Measurements from ENCODE around the gene PDE1A.
"Not testable (repeated sequence)": the region's sequence is repeated elsewhere in the genome, so short reads cannot be mapped to it uniquely, and the experiment has no call there.

Gene PDE1A

DNA sequence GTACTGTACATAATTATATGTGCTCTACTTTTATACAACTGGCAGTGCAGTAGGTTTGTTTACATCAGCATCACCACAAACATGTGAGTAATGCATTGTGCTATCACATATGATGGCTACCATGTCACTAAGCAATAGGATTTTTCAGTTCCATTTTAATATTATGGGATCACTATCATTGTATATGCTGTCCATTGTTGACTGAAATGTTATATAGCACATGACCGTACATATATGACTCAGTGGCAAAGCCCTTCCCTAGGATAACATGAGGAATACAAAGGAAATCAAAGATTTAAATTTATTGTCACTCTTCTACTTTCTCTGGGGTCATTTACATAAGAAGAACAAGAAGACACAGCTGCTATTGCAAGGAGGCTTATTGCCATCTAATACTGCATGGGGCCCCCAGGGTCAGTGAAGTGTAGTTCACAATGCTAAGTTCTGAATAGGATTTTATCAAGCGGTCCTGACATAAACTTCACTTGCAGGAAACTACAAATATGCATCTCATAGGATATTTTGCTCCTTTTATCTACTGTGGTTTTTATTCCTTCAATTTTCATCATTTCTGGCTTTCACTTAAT, 21.8 kb downstream of the PDE1A start:
- no peak for DNase-seq

DNA sequence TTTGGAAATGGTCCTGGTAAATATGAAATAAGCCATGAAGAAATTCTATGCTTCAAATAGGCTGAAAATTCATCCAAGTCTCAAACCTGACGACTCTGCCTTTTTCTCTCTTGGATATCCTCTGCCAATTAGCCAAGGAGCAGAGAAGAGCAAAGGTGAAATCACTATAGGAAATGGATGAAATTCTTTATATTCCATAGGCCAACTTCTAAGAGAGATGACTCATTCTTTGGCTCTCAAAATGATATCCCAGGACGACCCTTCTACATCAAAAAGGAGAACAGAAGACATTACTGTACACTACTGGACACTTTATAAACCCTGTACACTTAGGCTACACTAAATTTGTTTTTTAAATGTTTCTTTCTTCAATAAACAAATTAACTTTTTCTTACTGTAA, 22.7 kb downstream of the PDE1A start:
- no peak for DNase-seq

DNA sequence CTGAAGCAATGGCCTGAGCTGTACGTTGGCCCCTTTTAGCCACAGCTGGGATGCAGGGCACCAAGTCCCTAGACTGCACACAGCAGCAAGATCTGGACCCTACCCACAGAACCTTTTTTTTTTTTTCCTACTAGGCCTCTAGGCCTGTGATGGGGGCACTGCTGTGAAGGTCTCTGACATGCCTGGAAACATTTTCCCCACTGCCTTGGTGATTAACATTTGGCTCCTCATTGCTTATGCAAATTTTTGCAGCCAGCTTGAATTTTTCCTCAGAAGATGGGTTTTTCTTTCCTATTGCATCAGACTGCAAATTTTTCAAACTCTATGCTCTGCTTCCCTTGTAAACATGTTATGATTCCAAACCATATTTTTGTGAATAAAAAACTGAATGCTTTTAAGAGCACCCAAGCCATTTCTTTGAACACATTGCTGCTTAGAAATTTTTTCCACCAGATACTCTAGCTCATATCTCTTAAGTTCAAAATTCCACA, 33.5 kb downstream of the PDE1A start:
- no peak for DNase-seq

DNA sequence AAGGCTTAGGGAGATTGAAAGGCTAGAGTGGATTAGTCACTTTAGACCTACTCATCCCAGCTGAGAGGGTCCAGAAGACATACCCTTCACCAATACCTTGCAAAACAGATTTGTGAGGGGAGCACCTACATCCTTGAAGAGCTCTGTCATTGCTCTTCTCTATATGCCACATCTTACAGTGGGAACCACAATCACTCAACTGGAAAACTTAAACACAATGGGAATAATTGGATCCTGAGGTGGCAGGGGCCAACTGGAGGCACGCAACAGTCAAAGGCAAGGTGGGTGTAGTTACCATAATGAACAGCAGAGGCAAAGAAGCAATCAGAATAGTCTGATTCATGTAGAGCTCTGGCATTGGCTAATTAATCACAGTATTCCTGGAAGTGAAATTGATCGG, 35.4 kb downstream of the PDE1A start:
- DNase-seq, result no peak

DNA sequence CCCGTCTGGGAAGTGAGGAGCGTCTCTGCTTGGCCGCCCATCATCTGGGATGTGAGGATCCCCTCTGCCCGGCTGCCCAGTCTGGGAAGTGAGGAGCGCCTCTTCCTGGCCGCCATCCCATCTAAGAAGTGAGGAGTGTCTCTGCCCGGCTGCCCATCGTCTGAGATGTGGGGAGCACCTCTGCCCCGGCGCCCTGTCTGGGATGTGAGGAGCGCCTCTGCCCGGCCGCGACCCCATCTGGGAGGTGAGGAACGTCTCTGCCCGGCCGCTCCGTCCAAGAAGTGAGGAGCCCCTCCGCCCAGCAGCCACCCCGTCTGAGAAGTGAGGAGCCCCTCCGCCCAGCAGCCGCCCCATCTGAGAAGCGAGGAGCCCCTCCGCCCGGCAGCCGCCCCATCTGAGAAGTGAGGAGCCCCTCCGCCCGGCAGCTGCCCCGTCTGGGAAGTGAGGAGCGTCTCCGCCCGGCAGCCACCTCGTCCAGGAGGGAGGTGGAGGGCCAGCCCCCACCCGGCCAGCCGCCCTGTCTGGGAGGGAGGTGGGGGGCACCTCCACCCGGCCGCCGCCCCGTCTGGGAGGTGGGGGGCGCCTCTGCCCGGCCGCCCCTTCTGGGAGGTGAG, 40.5 kb downstream of the PDE1A start:
- not testable (repeated sequence) for DNase-seq

DNA sequence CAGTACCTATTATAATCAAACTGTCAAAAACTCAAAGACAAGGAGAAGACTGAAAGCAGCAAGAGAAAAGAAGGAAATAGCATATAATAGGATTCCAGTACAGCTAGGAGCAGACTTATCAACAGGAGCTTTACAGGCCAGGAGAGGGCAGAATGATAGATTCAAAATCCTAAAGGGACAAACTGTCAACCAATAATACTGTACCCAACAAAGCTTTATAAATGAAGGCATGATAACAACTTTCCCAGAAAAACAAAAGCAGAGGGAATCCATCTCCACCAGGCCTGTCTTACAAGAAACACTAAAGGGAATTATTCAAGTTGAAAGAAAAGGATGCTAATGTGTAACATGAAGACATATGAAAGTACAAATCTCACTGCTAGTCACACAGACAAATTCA, 42.0 kb downstream of the PDE1A start:
- DNase-seq, result no peak

DNA sequence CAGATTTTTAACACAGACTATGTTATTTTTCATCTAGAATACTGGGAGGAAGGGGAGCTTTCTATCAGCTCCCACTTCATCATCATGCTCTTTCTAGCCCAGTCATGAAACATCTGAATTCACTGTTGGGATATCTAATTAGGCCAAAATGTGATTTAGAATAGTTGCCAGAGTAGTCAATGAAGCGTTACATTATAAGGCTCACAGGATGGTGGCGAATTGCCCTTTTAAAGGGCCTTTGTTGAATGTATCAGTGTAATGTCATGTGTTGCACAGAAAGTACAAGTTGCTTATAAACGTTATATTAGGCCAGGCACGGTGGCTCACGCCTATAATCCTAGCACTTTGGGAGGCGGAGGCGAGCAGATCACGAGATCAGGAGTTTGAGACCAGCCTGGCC, 45.6 kb downstream of the PDE1A start:
- no peak for DNase-seq

DNA sequence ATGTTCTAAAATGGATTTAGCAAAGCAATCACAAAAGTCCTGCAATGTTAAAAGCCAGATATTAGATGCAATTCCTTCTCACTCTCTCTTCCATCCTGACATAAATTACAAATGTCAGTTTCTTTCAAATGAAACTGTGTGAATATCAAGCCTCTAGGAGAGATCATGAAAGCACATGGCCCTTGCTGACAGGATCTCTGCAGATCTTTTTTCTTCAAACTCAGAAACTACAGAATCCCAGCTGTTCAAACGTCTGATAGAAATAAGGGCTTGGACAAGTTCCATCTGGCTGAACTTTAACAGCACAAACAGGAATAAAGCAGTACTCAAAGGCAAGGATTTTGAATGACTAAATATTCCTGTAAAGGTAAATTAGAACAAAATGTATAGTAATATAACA, 47.6 kb downstream of the PDE1A start:
- no peak for DNase-seq

DNA sequence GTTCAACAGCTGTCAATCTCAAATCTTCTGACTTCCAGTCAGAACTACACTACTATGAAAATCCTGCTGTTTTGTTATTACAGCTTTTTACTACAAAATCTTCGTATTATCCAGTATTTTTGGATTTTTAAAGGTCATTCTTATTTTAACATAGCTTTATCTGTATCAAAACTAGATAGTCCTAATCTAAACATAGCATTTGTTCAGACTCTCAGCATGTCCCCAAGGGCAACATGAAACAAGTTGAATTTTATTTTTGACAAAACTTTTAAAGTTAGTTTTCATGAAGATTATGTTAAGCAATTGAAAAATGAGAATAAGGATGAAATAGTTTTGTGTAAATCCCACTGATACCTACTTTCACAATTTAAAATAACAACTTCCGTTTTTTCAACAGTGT, 48.1 kb downstream of the PDE1A start:
- DNase-seq, result no peak

DNA sequence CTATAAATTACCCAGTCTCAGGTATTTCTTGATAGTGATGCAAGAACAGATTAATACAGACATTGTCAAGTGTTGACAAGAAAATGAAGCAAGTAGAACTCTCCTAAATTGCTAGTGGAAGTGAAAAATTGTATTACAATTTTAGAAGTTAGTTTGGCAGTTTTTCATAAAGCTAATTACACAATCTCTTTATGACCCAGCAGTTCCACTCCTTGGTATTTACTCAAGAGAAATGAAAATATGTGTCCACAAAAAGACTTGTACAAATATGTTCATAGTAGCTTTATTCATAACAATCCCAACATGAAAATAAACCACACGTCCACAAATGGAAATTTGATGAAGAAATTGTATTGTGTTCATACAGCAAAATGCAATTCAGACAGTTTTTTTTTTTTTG, 49.4 kb downstream of the PDE1A start:
- DNase-seq, result no peak

DNA sequence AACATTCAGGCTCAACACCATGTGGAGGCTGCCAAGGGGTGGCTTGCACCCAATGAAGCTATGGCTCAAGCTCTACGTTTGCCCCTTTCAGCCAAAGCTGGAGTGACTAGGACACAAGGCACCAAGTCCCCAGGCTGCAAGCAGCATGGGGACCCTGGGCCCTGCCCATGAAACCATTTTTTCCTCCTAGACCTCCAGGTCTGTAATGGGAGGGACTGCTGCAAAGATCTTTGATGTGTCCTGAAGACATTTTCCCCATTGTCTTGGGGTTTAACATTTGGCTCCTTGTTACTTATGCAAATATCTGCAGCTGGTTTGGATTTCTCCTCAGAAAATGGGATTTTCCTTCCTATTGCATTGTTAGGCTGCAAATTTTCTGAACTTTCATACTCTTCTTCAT, 51.0 kb downstream of the PDE1A start:
- no peak for DNase-seq

DNA sequence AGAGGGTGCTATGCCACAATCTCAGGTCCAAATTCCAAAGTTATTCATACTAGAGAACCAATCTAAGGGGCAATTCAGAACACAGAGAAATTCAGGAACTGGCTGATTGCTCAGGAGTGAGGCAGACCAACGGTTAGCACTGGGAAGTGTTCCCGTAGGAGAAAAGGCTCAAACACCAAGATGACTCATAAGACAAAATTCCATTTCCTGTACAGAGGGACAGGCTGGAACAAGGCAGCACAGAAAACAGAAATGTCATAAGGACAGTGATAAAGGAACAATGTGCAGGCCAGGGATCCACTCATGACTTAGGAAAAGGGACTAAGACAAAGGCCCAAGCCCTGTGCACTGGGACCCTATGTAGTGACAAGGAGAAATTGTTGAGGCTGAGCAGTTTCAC, 54.2 kb downstream of the PDE1A start:
- no peak for DNase-seq

DNA sequence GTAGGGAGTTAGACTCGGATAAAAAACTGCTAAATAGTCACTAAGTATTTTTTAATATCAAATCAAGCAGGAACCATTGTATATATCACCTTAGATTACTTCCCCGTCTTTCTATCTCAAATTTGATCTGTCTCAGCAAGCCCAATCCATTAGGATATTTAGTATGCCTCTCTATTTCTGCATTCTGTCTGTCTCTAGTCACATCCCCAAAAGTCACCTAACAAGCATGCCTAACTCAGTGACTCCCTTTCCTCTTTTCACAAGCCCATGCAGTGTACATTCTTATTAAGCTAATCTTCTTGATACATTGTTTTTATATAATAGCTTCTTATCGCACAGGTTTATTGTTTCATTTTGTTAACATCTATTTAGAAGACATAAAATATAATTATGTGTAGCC, 57.8 kb downstream of the PDE1A start:
- no peak for DNase-seq

DNA sequence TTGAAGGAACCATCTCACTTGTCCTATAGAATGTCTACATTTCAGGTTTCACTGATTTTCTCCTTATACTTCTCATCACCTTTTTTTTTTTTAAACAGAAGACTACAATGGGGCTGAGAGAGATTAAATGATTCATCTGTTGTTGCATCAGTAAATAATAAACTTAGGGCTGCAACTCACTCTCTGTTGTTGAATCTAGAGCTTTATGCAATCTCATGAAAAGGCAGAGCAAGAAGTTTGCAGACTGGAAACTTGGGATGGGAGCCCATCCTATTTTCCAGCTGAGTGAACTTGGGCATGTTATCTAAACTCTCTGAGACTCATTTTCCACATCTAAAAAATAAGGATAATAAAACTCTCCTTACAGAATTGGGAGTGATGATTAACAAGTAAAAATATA, 58.4 kb downstream of the PDE1A start:
- no peak for DNase-seq

DNA sequence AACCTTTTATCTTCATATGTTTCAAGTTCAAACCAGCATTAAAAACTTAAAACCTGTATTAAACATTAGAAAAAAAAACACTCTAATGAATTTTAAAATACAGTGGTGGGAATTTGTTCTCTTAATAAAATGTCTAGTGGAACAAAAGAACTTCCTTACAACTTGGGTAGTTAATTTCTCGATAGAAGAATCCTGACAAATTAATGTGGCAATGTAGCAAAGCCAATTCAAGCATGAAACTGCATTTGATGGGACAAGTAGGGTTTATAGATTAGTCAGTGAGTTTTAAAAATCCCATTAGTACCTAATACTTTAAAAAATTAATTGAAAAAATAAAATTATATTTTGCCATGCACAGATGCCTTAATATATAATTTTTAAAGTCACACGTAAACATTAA, 59.4 kb downstream of the PDE1A start:
- no peak for DNase-seq

DNA sequence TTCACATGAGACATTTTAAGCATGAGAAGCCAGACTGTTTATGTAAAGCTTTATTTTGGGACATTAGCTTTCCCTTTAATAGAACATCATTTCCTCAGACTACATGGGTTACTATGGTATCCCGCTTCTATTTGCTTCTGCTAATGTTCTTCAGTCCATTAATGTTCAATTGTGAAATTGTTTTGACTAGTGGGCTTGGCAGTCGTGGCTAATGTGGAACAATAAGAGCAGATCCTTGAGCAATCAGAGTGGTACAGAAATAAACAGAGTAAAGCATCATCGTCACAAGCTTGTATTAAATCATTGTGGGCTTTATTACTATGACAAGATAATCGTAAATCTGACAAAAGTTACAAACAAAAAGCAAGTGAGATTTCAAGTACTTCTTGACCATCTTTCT, 60.2 kb downstream of the PDE1A start:
- no peak for DNase-seq

DNA sequence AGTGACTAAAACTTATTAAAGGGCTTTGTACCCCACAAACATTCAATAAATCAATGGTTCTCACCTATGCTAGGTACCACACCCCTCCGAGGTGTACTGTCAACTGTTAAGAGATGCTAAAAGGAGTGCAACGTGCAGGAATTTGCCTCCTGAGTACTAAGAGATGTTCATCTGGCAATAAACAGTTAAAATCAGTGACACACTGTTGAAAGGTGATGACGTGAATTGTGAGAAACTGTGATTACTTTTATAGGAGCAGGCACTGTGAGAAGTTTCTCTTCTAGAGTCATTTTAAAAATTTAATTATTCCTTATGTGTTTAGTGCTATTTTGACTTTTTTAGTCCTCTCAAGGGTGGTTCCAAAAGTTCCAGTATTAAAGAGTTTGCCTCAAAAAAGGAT, 61.0 kb downstream of the PDE1A start:
- DNase-seq, result no peak

DNA sequence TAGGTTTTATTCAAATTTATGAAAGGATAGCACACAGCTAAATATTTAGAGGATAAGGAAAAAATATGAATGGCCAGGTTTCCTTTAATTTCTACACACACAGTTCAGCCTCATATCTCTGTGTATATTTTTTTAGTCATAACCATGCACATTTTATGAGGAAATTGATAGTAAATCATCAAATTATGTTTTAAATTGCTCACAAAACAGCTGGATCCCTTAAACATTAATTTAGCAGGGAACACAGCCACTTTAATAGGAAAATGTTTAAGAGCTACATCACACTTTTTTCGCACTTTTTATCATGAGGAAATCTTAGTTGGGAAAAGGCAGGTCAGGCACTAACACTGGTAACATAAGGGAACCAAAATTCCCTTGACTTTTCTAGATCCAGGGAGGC, 65.4 kb downstream of the PDE1A start:
- DNase-seq, result no peak

DNA sequence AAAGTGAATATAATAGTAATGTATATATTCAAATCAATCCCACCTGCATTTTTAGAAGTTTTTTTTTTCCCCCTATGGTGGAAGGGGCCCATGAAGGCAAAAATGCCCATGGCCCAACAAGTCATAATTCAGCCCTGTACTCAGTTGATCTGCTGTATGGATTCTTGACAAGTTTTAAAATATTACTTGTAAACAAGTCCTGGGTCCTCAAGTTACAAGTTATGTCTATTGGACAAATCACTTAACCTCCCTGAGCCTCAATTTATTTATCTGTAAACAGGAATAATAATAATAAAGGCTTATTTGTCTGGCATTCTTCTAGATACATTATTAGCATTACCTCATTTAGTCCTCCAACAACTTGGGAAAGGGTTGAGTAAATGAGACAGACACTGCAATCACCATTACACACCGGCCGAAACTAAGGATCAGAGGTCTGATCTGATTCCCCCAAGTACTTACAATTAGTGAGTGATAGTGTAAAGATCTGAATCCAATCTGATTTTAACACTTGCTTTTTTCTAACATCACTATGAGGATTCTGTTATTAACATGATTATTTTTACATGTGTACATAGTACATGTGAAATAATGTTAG, 66.1 kb downstream of the PDE1A start:
- DNase-seq, result no peak

DNA sequence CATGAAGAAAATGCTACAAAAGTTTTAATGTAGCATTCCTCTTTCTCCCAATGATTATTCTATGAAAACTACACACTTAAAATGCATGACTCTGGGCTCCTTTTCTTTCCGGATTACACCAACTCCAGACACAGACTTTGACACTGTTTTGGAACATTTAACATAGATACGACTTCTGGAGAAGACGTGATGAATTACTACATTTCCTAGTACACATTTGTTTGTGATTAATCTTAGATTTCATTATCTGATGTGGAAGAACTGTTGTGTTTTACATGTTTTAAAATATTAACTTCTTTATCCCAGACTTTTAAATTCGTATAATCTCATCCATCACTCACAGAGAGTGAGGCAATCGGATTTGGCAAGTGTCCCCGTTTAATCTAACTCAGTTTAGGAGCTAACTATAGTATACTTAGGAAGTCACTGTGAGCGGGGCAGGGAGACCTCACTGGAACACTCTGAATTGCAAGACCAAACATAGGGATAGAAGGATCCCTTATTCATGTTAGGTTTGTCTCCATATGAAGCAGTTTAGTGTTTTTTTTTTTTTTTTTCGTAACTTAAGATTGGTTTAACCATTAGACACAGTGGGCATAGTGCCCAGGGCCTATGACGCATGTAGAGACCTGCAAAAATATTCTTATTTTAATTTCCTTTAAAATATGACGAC, 66.7 kb downstream of the PDE1A start:
- DNase-seq, result no peak

DNA sequence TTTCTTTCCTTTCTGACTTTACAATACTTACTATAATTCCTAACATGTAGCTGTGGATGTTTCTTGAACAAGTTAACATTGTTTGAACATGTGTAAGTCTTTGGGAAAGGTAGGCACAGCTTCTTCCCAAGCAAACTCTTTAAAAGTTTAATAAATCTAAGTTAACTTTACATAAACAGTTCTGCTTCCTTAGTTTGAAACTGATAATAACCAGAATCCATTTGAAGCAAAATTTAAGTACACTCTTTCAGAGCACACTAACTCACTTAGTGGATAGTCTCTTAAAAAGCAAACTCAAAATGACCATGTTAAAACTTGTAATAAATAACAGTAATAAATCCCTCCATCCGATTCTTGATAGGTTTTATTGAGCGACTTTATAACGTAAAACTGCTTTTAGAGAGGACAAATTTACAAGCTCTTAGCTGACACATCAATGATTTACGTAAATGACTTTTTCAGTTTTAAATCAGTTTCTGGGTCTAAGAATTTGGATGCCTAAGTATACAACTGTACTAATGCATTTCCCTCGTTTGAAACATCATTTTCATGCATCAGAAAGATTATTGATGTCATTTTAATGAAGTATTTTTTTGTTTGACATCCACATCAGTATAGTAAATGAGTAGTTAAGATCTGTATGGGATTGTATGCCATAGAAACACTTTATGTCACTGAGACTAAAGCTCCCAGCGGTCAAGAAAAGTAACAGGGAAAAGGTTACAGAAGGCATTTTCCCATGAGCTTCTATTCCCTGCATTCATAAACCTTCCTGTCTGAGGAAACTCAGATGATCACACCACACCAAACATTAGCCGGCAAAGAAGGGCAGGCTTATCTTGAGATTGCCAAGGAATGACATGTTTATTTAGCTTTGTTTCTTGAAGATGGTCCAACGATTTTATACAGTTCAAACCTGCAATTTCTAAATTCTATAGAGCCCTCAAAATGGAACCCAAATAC, 67.5 kb downstream of the PDE1A start:
- no peak for DNase-seq

DNA sequence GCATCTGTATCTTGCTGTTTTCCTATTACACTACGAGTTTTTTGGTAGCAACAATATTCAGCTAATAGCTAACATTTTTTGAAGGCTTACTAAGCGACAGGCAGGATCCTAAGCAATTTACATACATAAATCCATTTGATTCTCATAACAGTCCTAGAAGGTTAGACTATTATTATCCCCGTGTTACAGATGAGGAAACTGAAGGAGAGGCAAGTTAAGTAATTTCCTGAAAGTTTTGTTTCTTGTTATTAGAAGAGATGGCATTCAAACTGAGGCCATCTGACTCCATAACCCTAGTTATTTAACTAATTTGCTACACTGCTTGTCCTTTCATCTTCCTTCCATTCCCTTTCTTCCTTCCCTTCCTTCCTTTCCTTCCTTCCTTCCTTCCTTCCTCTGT, 68.2 kb downstream of the PDE1A start:
- DNase-seq, result no peak

DNA sequence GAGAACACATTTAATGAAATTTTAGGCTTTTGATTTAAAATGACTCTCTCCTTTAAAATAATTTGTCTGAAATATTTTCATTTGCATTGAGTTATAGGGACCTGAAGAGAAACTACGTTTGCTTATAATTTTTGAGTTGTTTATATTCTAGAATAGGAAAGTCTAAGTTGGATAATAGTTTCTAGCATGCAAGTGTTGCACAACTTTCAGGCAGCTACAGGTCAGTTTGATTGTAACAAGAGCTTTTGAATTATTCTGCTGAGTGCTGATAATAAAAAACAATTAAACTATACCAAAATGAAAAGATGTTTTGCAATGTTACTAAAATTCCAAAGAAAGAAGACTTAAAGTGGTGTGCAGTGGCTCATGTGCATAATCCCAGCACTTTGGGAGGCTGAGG, 71.0 kb downstream of the PDE1A start:
- DNase-seq, result no peak

Measured in suppressor macrophage treated with lipopolysaccharide for 1 hour (primary cell).